Measurements from ENCODE around the gene PTPRA. TPM values are rescaled to one million over a fixed set of nuclear protein-coding genes. Genes with fewer than 3 reads are reported as not detected.

The PTPRA gene
- total and polyA plus RNA-seq, 2 of the 13 experiments (the other 11 are each of a cell fraction or from before 2014, with no cell fraction given), result 47.2 to 127 TPM

GRCh38 chr20:2880650-2881049 is 7.4 kb downstream of the PTPRA start:
- peaks cover 16% of the 10 kb centered on the region for H3K4me1 ChIP-seq (ENCODE audit: insufficient read depth, low read length)
- CTCF ChIA-PET (ENCODE audit: low intra/inter-chr PET ratio, low total read pairs), result no interaction called here
- WGBS (ENCODE audit: low lambda C conversion rate), result 82% methylated on average over 7 of the region's 7 CpGs
- no peak for TF ChIP-seq GMEB2 (CRISPR knock-in tag; IDR thresholded peaks at IDR 0.05; ENCODE audit: low read depth)
- peak; percentile 43; the same call in 1 of the 2 replicates for TF ChIP-seq ZNF891 (CRISPR knock-in tag; IDR thresholded peaks at IDR 0.05)
- peak; percentile 78 for TF ChIP-seq ZNF121 (CRISPR knock-in tag; IDR thresholded peaks at IDR 0.05)
- intact Hi-C loops (cut with micrococcal nuclease; ENCODE audit: unreplicated experiment) (no loop called here), in situ Hi-C loops (cut with HindIII; ENCODE audit: extremely low pct_ligation_motif_present, low pct_unique_long_range_greater_than_20kb) (no loop called here)
- POLR2A ChIA-PET, result no interaction called here
- H2AFZ ChIP-seq (ENCODE audit: low read length), result no peak overlapping the region
- peaks cover 9% of the 10 kb centered on the region; the same call in 1 of the 2 replicates for H4K20me1 ChIP-seq (ENCODE audit: insufficient read depth, low read length)
- FAIRE-seq (no peak), DNase-seq (ENCODE audit: low spot score) (no peak), ATAC-seq (no peak)
- H3K4me3 ChIP-seq (replicated peaks in 1 of 3; ENCODE audit: insufficient read depth in 1 of 3, low read depth in 2 of 3, low read length in 3 of 3), result no peak overlapping the region
- H3K9me3 ChIP-seq (ENCODE audit: low read length), result no peaks in the 10 kb centered on the region
- no peak overlapping the region for H3K4me2 ChIP-seq (ENCODE audit: low read depth, low read length)
- no TSS peak for BruUV-seq (replicated peaks)
- peaks cover 76% of the 10 kb centered on the region for H3K79me2 ChIP-seq (ENCODE audit: insufficient read depth, low read length)
- H3K27me3 ChIP-seq (ENCODE audit: control insufficient read depth in 1 of 2, insufficient read depth in 2 of 2, low read length in 2 of 2), result no peaks in the 10 kb centered on the region
- H3K9ac ChIP-seq (ENCODE audit: insufficient read depth, low read depth, low read length), result no peak overlapping the region
- peaks cover 0 to 3% of the 10 kb centered on the region in 2 experiments; a peak in 1 of 5 replicates for H3K36me3 ChIP-seq (replicated peaks in 1 of 2; ENCODE audit: control insufficient read depth in 1 of 2, insufficient read depth in 2 of 2, low read length in 2 of 2)
- H3K27ac ChIP-seq (ENCODE audit: extremely low read length, insufficient read depth, low read length), result no peak overlapping the region

- TSS peak; percentile 2 for BruUV-seq (replicated peaks)
- peaks cover 68% of the 10 kb centered on the region for H3K79me2 ChIP-seq (ENCODE audit: insufficient read depth, low read length)
- no peak for DNase-seq (ENCODE audit: low spot score)
- H3K4me1 ChIP-seq (ENCODE audit: insufficient read depth, low read length), result no peaks in the 10 kb centered on the region
- H3K4me2 ChIP-seq (ENCODE audit: low read depth, low read length), result no peak overlapping the region
- intact Hi-C loops (cut with micrococcal nuclease; ENCODE audit: unreplicated experiment), result no loop called here
- no peaks in the 10 kb centered on the region for H3K9me3 ChIP-seq (ENCODE audit: low read length)
- FAIRE-seq, result no peak
- peaks cover 16% of the 10 kb centered on the region; the same call in 1 of the 2 replicates for H4K20me1 ChIP-seq (ENCODE audit: insufficient read depth, low read length)
- ATAC-seq, result no peak
- CTCF ChIA-PET (ENCODE audit: low intra/inter-chr PET ratio, low total read pairs), result no interaction called here
- H3K27me3 ChIP-seq (ENCODE audit: control insufficient read depth in 1 of 2, insufficient read depth in 2 of 2, low read length in 2 of 2), result no peaks in the 10 kb centered on the region
- H3K4me3 ChIP-seq (replicated peaks in 1 of 3; ENCODE audit: insufficient read depth in 1 of 3, low read depth in 2 of 3, low read length in 3 of 3), result no peak overlapping the region
- POLR2A ChIA-PET, result no interaction called here
- in situ Hi-C loops (cut with HindIII; ENCODE audit: extremely low pct_ligation_motif_present, low pct_unique_long_range_greater_than_20kb), result no loop called here
- no peak overlapping the region for H3K9ac ChIP-seq (ENCODE audit: insufficient read depth, low read depth, low read length)
- no peaks in the 10 kb centered on the region; a peak in 1 of 5 replicates for H3K36me3 ChIP-seq (replicated peaks in 1 of 2; ENCODE audit: control insufficient read depth in 1 of 2, insufficient read depth in 2 of 2, low read length in 2 of 2)
- 93% methylated on average over 3 of the region's 3 CpGs for WGBS (ENCODE audit: low lambda C conversion rate)
- no peak overlapping the region for H2AFZ ChIP-seq (ENCODE audit: low read length)
- no peak overlapping the region for H3K27ac ChIP-seq (ENCODE audit: extremely low read length, insufficient read depth, low read length)
- no peak for TF ChIP-seq ZBTB20 (CRISPR knock-in tag; IDR thresholded peaks at IDR 0.05; ENCODE audit: borderline replicate concordance, low read depth)
- TF ChIP-seq ZNF616 (CRISPR knock-in tag; IDR thresholded peaks at IDR 0.05; ENCODE audit: low read depth), result no peak
- TF ChIP-seq CSRNP2 (CRISPR knock-in tag; conservative IDR thresholded peaks at IDR 0.05; ENCODE audit: low read depth), result no peak
- TF ChIP-seq MAFF (IDR thresholded peaks at IDR 0.05; ENCODE audit: low read depth, low read length), result no peak
- TF ChIP-seq ZNF225 (CRISPR knock-in tag; IDR thresholded peaks at IDR 0.05), result no peak
- TF ChIP-seq ZNF841 (CRISPR knock-in tag; IDR thresholded peaks at IDR 0.05; ENCODE audit: borderline replicate concordance), result no peak
- TF ChIP-seq ZKSCAN8 (CRISPR knock-in tag; IDR thresholded peaks at IDR 0.05; ENCODE audit: borderline replicate concordance), result no peak
- TF ChIP-seq JDP2 (CRISPR knock-in tag; IDR thresholded peaks at IDR 0.05; ENCODE audit: borderline replicate concordance), result no peak
- TF ChIP-seq ATF7-NPFF (CRISPR knock-in tag; IDR thresholded peaks at IDR 0.05; ENCODE audit: low read depth), result no peak
- TF ChIP-seq TEF (CRISPR knock-in tag; IDR thresholded peaks at IDR 0.05), result no peak
- no peak for TF ChIP-seq ZNF530 (CRISPR knock-in tag; IDR thresholded peaks at IDR 0.05; ENCODE audit: low read depth)
Measured at GRCh38 chr20:2883726-2884637, 10.7 kb downstream of the PTPRA start.
